ENCODE results near the gene TNNT1. TPM values are rescaled to one million over a fixed set of nuclear protein-coding genes. Genes with fewer than 3 reads are reported as not detected.

Gene TNNT1, protein sequence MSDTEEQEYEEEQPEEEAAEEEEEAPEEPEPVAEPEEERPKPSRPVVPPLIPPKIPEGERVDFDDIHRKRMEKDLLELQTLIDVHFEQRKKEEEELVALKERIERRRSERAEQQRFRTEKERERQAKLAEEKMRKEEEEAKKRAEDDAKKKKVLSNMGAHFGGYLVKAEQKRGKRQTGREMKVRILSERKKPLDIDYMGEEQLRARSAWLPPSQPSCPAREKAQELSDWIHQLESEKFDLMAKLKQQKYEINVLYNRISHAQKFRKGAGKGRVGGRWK
- total RNA-seq (not detected), polyA plus RNA-seq (not detected)

DNA sequence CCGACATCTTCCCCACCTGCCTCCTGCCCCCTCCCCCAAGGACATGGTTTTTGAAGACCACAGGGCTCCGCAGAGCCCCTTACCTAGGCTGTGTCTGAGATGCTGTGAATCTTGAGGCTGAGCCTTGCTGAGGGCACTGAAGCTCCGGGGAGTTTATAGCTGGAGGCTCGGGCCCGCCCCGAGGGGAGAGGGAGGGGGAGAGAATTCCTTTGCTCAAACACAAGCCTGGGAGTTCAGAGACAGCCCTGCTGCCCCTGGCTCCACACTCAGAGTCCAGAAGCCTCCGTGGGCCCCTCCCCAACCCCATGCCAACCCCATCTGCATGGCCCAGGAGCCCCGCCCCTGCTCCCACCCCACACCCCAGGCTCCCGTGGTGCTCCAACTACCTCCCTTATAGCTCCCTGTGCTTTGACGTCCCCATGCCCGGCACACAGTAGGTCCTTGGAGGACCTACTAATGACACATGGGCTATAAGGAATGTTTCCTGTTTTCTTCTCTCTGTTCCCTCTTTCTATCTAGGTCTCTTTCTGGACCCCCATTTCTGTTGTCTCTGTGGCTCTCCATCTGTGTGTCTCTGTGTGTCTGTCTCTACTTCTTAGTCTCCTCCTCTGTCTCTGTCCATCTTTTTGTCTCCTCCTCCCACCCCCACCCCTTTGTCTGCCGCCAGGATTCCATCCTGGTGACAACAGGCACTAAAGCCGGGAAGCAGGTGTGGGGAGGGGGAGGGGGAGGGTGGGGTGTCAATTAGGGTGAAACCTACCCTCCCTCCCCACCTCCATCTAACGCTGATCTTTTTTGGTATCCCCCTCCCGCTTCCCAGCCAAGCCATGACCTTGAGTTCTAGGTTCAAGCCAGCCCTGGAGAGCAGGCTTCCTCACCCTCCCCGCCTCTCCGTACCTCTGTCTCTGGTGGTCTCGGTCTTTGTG is at the start of gene TNNT1:
TSS of gene TNNT1 (minus strand) at position 129 of the 926 bp plus-strand sequence. CDS start 2,049 bp downstream, outside the sequence.
- H3K27ac Mint-ChIP-seq = peak within 1 kb of the TSS in 1 of 3 donors; percentile 89

DNA sequence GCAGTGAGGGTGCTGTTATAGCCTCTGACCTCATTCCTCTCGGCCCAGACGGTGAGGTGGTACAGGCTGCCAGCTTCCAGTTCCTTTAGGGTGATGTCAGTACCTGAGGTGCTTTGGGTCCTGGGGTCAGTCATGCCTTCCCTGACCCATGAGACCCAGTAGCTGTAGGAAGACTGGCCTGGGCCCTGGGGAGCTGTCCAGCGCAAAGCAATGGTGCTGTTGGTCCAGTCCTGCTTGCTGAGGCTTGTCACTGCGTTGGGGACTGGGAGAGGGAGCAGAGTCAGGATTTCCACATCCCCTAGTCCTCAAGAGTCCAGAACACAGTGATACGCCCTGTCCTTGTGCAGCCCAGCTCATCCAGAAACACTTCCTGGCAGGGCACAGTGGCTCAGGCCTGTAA is 49.6 kb upstream of the TNNT1 start:
- no peak overlapping the region for H3K4me3 ChIP-seq (ENCODE audit: low read depth, low read length)
- Mint-ChIP-seq H3K36me3 (no peaks in the 10 kb centered on the region), H3K27ac (no peak overlapping the region), H3K27me3 (peaks cover 27% of the 10 kb centered on the region), H3K9me3 (no peaks in the 10 kb centered on the region), H3K4me1 (no peaks in the 10 kb centered on the region), H3K4me3 (no peak overlapping the region)
- no peaks in the 10 kb centered on the region for H3K4me1 ChIP-seq (ENCODE audit: control insufficient read depth, insufficient read depth, low read length, poor library complexity, severe bottlenecking)
- no peaks in the 10 kb centered on the region for H3K36me3 ChIP-seq (ENCODE audit: control insufficient read depth, insufficient read depth, low read length)
- no peaks in the 10 kb centered on the region for H3K9me3 ChIP-seq (ENCODE audit: control insufficient read depth in 2 of 2, low read length in 2 of 2)
- H3K27me3 ChIP-seq (ENCODE audit: control insufficient read depth, insufficient read depth, low read length) = no peaks in the 10 kb centered on the region
- DNase-seq (no peak), ATAC-seq (ENCODE audit: low read depth in 2 of 2) (no peak)
- H3K27ac ChIP-seq (ENCODE audit: insufficient read depth, low read length, poor library complexity, severe bottlenecking) = no peak overlapping the region

More for the DNA sequence above, at the start of gene TNNT1:
- DNase-seq (no peak), ATAC-seq (ENCODE audit: low read depth in 2 of 2) (no peak)
- Histone ChIP-seq H3K27me3 (ENCODE audit: control insufficient read depth, insufficient read depth, low read length) (peaks cover 5% of the 10 kb centered on the region), H3K9me3 (ENCODE audit: control insufficient read depth in 2 of 2, low read length in 2 of 2) (peaks cover 2 to 8% of the 10 kb centered on the region in 2 experiments), H3K36me3 (ENCODE audit: control insufficient read depth, insufficient read depth, low read length) (no peaks in the 10 kb centered on the region), H3K4me3 (ENCODE audit: low read depth, low read length) (no peak within 1 kb of the TSS), H3K4me1 (ENCODE audit: control insufficient read depth, insufficient read depth, low read length, poor library complexity, severe bottlenecking) (peaks cover 10% of the 10 kb centered on the region), H3K27ac (ENCODE audit: insufficient read depth, low read length, poor library complexity, severe bottlenecking) (no peak within 1 kb of the TSS)
- Mint-ChIP-seq H3K4me1 (peaks cover 0 to 34% (median 13%) of the 10 kb centered on the region in 4 donors), H3K4me3 (no peak within 1 kb of the TSS), H3K36me3 (no peaks in the 10 kb centered on the region), H3K27me3 (peaks cover 43% of the 10 kb centered on the region), H3K9me3 (peaks cover 0 to 16% (median 1%) of the 10 kb centered on the region in 7 donors)

DNA sequence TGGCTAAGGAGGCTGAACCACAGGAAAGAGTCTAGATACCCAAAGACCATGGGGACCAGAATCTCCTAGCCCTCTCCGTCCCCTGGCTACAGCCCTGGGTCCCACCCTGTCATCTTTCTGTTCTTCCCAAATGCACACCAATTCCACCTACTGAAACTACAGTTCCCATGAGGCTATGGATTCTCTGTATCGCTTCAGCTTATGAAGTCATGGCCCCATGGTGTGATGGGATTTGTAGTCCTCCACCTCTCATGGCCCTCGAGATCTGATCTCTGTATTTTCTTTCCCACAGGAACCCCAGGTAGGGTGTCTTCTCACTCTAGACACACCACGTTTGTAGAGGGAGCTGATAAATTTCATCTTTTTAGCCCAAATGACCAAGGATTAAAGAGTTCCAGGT is 48.5 kb upstream of the TNNT1 start:
- no peaks in the 10 kb centered on the region for H3K4me1 ChIP-seq (ENCODE audit: control insufficient read depth, insufficient read depth, low read length, poor library complexity, severe bottlenecking)
- Mint-ChIP-seq H3K9me3 (no peaks in the 10 kb centered on the region), H3K27ac (no peak overlapping the region), H3K4me1 (no peaks in the 10 kb centered on the region), H3K36me3 (no peaks in the 10 kb centered on the region), H3K4me3 (no peak overlapping the region), H3K27me3 (peaks cover 17% of the 10 kb centered on the region)
- no peaks in the 10 kb centered on the region for H3K9me3 ChIP-seq (ENCODE audit: control insufficient read depth in 2 of 2, low read length in 2 of 2)
- no peak overlapping the region for H3K4me3 ChIP-seq (ENCODE audit: low read depth, low read length)
- no peaks in the 10 kb centered on the region for H3K27me3 ChIP-seq (ENCODE audit: control insufficient read depth, insufficient read depth, low read length)
- H3K36me3 ChIP-seq (ENCODE audit: control insufficient read depth, insufficient read depth, low read length) = no peaks in the 10 kb centered on the region
- ATAC-seq (ENCODE audit: low read depth in 2 of 2) (no peak), DNase-seq (peak in 1 of 3 donors; percentile 33)
- no peak overlapping the region for H3K27ac ChIP-seq (ENCODE audit: insufficient read depth, low read length, poor library complexity, severe bottlenecking)

- Histone ChIP-seq H3K4me1 (ENCODE audit: control insufficient read depth, insufficient read depth, low read length, poor library complexity, severe bottlenecking) (no peaks in the 10 kb centered on the region), H3K27me3 (ENCODE audit: control insufficient read depth, insufficient read depth, low read length) (no peaks in the 10 kb centered on the region), H3K4me3 (ENCODE audit: low read depth, low read length) (no peak overlapping the region), H3K9me3 (ENCODE audit: control insufficient read depth in 2 of 2, low read length in 2 of 2) (no peaks in the 10 kb centered on the region), H3K27ac (ENCODE audit: insufficient read depth, low read length, poor library complexity, severe bottlenecking) (no peak overlapping the region), H3K36me3 (ENCODE audit: control insufficient read depth, insufficient read depth, low read length) (no peaks in the 10 kb centered on the region)
- Mint-ChIP-seq H3K36me3 (no peaks in the 10 kb centered on the region), H3K27me3 (peaks cover 18% of the 10 kb centered on the region), H3K27ac (no peak overlapping the region), H3K4me1 (no peaks in the 10 kb centered on the region), H3K4me3 (no peak overlapping the region), H3K9me3 (no peaks in the 10 kb centered on the region)
- DNase-seq (no peak), ATAC-seq (ENCODE audit: low read depth in 2 of 2) (no peak)
These were observed 47.8 kb upstream of the TNNT1 start for GRCh38 chr19:55196803-55197202.

DNA sequence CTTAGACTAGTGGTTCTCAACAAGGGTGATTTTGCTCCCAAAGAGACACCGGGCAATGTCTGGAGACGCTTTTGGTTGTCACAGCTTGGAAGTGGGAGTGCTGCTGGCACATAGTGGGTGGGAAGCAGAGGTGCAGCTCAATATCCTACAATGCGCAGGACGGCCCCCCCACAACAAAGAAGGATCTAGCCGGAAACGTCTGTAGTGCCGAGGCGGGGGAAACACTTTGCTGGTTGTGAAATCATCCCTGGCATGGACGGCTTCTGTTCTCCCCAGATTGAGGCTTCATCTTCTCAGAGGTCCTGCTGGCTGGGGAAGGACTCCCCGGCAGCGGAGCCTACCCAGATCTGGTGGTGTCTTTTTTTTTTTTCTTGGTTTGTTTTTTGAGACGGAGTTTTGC is 44.5 kb upstream of the TNNT1 start:
- no peak overlapping the region for H3K4me3 ChIP-seq (ENCODE audit: low read depth, low read length)
- Mint-ChIP-seq H3K4me3 (no peak overlapping the region), H3K27ac (no peak overlapping the region), H3K9me3 (no peaks in the 10 kb centered on the region), H3K4me1 (peaks cover 0 to 3% (median 0%) of the 10 kb centered on the region in 4 donors), H3K36me3 (no peaks in the 10 kb centered on the region), H3K27me3 (peaks cover 13% of the 10 kb centered on the region)
- DNase-seq (no peak), ATAC-seq (ENCODE audit: low read depth in 2 of 2) (no peak)
- no peaks in the 10 kb centered on the region for H3K27me3 ChIP-seq (ENCODE audit: control insufficient read depth, insufficient read depth, low read length)
- H3K27ac ChIP-seq (ENCODE audit: insufficient read depth, low read length, poor library complexity, severe bottlenecking) = no peak overlapping the region
- no peaks in the 10 kb centered on the region for H3K4me1 ChIP-seq (ENCODE audit: control insufficient read depth, insufficient read depth, low read length, poor library complexity, severe bottlenecking)
- no peaks in the 10 kb centered on the region for H3K36me3 ChIP-seq (ENCODE audit: control insufficient read depth, insufficient read depth, low read length)
- H3K9me3 ChIP-seq (ENCODE audit: control insufficient read depth in 2 of 2, low read length in 2 of 2) = no peaks in the 10 kb centered on the region

GRCh38 chr19:55189403-55189835 is 40.4 kb upstream of the TNNT1 start:
- Mint-ChIP-seq H3K9me3 (no peaks in the 10 kb centered on the region), H3K27me3 (peaks cover 13% of the 10 kb centered on the region), H3K4me3 (peak overlapping the region in 1 of 4 donors; percentile 48), H3K4me1 (peaks cover 0 to 4% (median 0%) of the 10 kb centered on the region in 4 donors), H3K27ac (peak overlapping the region in 1 of 3 donors; percentile 70), H3K36me3 (no peaks in the 10 kb centered on the region)
- Histone ChIP-seq H3K27me3 (ENCODE audit: control insufficient read depth, insufficient read depth, low read length) (no peaks in the 10 kb centered on the region), H3K27ac (ENCODE audit: insufficient read depth, low read length, poor library complexity, severe bottlenecking) (no peak overlapping the region), H3K36me3 (ENCODE audit: control insufficient read depth, insufficient read depth, low read length) (no peaks in the 10 kb centered on the region), H3K4me1 (ENCODE audit: control insufficient read depth, insufficient read depth, low read length, poor library complexity, severe bottlenecking) (no peaks in the 10 kb centered on the region), H3K4me3 (ENCODE audit: low read depth, low read length) (no peak overlapping the region), H3K9me3 (ENCODE audit: control insufficient read depth in 2 of 2, low read length in 2 of 2) (no peaks in the 10 kb centered on the region)
- DNase-seq = no peak
- no peak for ATAC-seq (ENCODE audit: low read depth in 2 of 2)

DNA sequence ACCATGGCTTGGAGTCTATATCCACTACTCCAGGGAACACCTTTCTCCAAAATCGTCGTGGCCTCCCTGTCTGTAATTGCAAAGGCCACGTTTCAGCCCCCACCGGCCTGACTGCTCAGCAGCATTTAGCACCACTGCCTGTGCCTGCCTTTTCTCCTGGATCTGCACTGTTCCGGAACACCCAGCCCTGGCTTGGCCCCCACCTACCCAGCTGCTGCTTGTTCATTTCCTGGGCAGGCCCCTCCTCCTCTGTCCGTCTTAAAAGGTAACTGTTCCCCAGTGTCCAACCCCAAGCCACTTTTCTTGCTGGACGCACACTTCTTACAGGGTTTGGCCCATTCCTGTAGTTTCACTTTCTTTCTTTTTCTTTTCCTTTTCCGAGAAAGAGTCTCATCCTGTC is 39.6 kb upstream of the TNNT1 start:
- Histone ChIP-seq H3K27ac (ENCODE audit: insufficient read depth, low read length, poor library complexity, severe bottlenecking) (no peak overlapping the region), H3K27me3 (ENCODE audit: control insufficient read depth, insufficient read depth, low read length) (no peaks in the 10 kb centered on the region), H3K4me3 (ENCODE audit: low read depth, low read length) (no peak overlapping the region), H3K36me3 (ENCODE audit: control insufficient read depth, insufficient read depth, low read length) (no peaks in the 10 kb centered on the region), H3K4me1 (ENCODE audit: control insufficient read depth, insufficient read depth, low read length, poor library complexity, severe bottlenecking) (no peaks in the 10 kb centered on the region), H3K9me3 (ENCODE audit: control insufficient read depth in 2 of 2, low read length in 2 of 2) (no peaks in the 10 kb centered on the region)
- peak in 1 of 3 donors; percentile 8 for DNase-seq
- ATAC-seq (ENCODE audit: low read depth in 2 of 2) = no peak
- no peak overlapping the region for H3K27ac Mint-ChIP-seq
- peaks cover 12% of the 10 kb centered on the region for H3K27me3 Mint-ChIP-seq
- H3K9me3 Mint-ChIP-seq = peaks cover 0 to 2% (median 0%) of the 10 kb centered on the region in 7 donors
- H3K4me1 Mint-ChIP-seq = peaks cover 0 to 4% (median 0%) of the 10 kb centered on the region in 4 donors
- no peaks in the 10 kb centered on the region for H3K36me3 Mint-ChIP-seq
- no peak overlapping the region for H3K4me3 Mint-ChIP-seq
